ENCODE measurements around the gene PRAMEF7. TPM values are rescaled to one million over a fixed set of nuclear protein-coding genes. Genes with fewer than 3 reads are reported as not detected.
"Not testable (repeated sequence)": the region's sequence is repeated elsewhere in the genome, so short reads cannot be mapped to it uniquely, and the experiment has no call there.

The PRAMEF7 gene
- total and polyA plus RNA-seq, 2 donors (not counting 3 experiments of a cell fraction or from before 2014, with no cell fraction given): not detected

- CTCF ChIA-PET; H3K36me3 ChIP-seq (ENCODE audit: control insufficient read depth in 2 of 2, extremely low read depth in 1 of 2, insufficient read depth in 2 of 2, low read length in 2 of 2); H4K20me1 ChIP-seq (replicated peaks; ENCODE audit: control insufficient read depth, extremely low read depth, insufficient read depth, low read length); intact Hi-C loops (cut with micrococcal nuclease); H3K79me2 ChIP-seq (ENCODE audit: control insufficient read depth, insufficient read depth, low read length); H3K9me1 ChIP-seq (replicated peaks; ENCODE audit: control insufficient read depth, extremely low read depth, insufficient read depth, low read length); FAIRE-seq; dilution Hi-C loops (cut with MboI; ENCODE audit: extremely low pct_ligation_motif_present, low sequenced_read_pairs); DNase-seq (ENCODE audit: low read depth, low spot score); H3K4me1 ChIP-seq (ENCODE audit: control insufficient read depth, extremely low read depth, insufficient read depth, low read length); H2AFZ ChIP-seq (ENCODE audit: low read depth, low read length); H3K27ac ChIP-seq (ENCODE audit: insufficient read depth, low read depth, low read length); POLR2A ChIA-PET; H3K9me3 ChIP-seq (replicated peaks; ENCODE audit: control insufficient read depth, insufficient read depth, low read length); H3K4me2 ChIP-seq (ENCODE audit: insufficient read depth, low read length); H3K9ac ChIP-seq (replicated peaks; ENCODE audit: extremely low read depth, insufficient read depth, low read length); BruUV-seq (replicated peaks); H3K27me3 ChIP-seq (ENCODE audit: control insufficient read depth in 2 of 2, insufficient read depth in 2 of 2, low read length in 2 of 2); H3K4me3 ChIP-seq (replicated peaks in 1 of 3; ENCODE audit: insufficient read depth in 1 of 3, low read depth in 1 of 3, low read length in 3 of 3): not testable (repeated sequence)
Measured at GRCh38 chr1:12947480-12947879, 31.1 kb downstream of the PRAMEF7 start, which contains the start of gene PRAMEF6. PRAMEF6 (minus strand) TSS chr1:12947580; CDS start chr1:12942518, 5,062 bp downstream.

Small RNA genes lying within 50 kb of the gene (small RNA-seq; reads per million reads assigned to genes)
- not detected for gene RNU6-1072P (ENCODE audit: insufficient read depth, insufficient read length, low read depth, low replicate concordance)

Other genes starting within 250 kb of the PRAMEF7 start
- not detected in 2 replicates for gene AADACL3, start 200.5 kb upstream of the PRAMEF7 start, total RNA-seq
- not detected in 2 replicates for gene AADACL3, start 200.5 kb upstream of the PRAMEF7 start, polyA plus RNA-seq
- gene CFAP107, start 170.4 kb upstream of the PRAMEF7 start, total RNA-seq: not detected in 2 replicates
- gene CFAP107, start 170.4 kb upstream of the PRAMEF7 start, polyA plus RNA-seq: not detected in 2 replicates
- not detected in 2 replicates for gene PRAMEF12, start 142.9 kb upstream of the PRAMEF7 start, total RNA-seq
- gene PRAMEF12, start 142.9 kb upstream of the PRAMEF7 start, polyA plus RNA-seq: not detected in 2 replicates
- gene PRAMEF1, start 125.2 kb upstream of the PRAMEF7 start, total RNA-seq: not detected in 2 replicates
- not detected in 2 replicates for gene PRAMEF1, start 125.2 kb upstream of the PRAMEF7 start, polyA plus RNA-seq
- not detected in 2 replicates for gene PRAMEF11, start 85.2 kb upstream of the PRAMEF7 start, total RNA-seq
- gene PRAMEF11, start 85.2 kb upstream of the PRAMEF7 start, polyA plus RNA-seq: not detected in 2 replicates
- gene HNRNPCL1, start 67.9 kb upstream of the PRAMEF7 start, total RNA-seq: not detected in 2 replicates
- not detected in 2 replicates for gene HNRNPCL1, start 67.9 kb upstream of the PRAMEF7 start, polyA plus RNA-seq
- gene PRAMEF2, start 59.5 kb upstream of the PRAMEF7 start, total RNA-seq: not detected in 2 replicates
- gene PRAMEF2, start 59.5 kb upstream of the PRAMEF7 start, polyA plus RNA-seq: not detected in 2 replicates
- gene PRAMEF4, start 30.4 kb upstream of the PRAMEF7 start, total RNA-seq: not detected in 2 replicates
- not detected in 2 replicates for gene PRAMEF4, start 30.4 kb upstream of the PRAMEF7 start, polyA plus RNA-seq
- gene PRAMEF10, start 18.3 kb upstream of the PRAMEF7 start, total RNA-seq: not detected in 2 replicates
- not detected in 2 replicates for gene PRAMEF10, start 18.3 kb upstream of the PRAMEF7 start, polyA plus RNA-seq
- not detected in 2 replicates for gene PRAMEF6, start 31.0 kb downstream of the PRAMEF7 start, total RNA-seq
- not detected in 2 replicates for gene PRAMEF6, start 31.0 kb downstream of the PRAMEF7 start, polyA plus RNA-seq
- gene PRAMEF27, start 140.0 kb downstream of the PRAMEF7 start, total RNA-seq: not detected in 2 replicates
- not detected in 2 replicates for gene PRAMEF27, start 140.0 kb downstream of the PRAMEF7 start, polyA plus RNA-seq
- gene HNRNPCL3, start 144.2 kb downstream of the PRAMEF7 start, total RNA-seq: not detected in 2 replicates
- not detected in 2 replicates for gene HNRNPCL3, start 144.2 kb downstream of the PRAMEF7 start, polyA plus RNA-seq
- not detected in 2 replicates for gene PRAMEF25, start 154.2 kb downstream of the PRAMEF7 start, total RNA-seq
- not detected in 2 replicates for gene PRAMEF25, start 154.2 kb downstream of the PRAMEF7 start, polyA plus RNA-seq
- not detected in 2 replicates for gene HNRNPCL2, start 200.2 kb downstream of the PRAMEF7 start, total RNA-seq
- gene HNRNPCL2, start 200.2 kb downstream of the PRAMEF7 start, polyA plus RNA-seq: not detected in 2 replicates
- not detected in 2 replicates for gene PRAMEF26, start 239.4 kb downstream of the PRAMEF7 start, total RNA-seq
- gene PRAMEF26, start 239.4 kb downstream of the PRAMEF7 start, polyA plus RNA-seq: not detected in 2 replicates
- not detected in 2 replicates for gene HNRNPCL4, start 249.0 kb downstream of the PRAMEF7 start, total RNA-seq
- gene HNRNPCL4, start 249.0 kb downstream of the PRAMEF7 start, polyA plus RNA-seq: not detected in 2 replicates

Data from endothelial cell of umbilical vein (primary cell).